Amniotic epithelial cell (primary cell): ENCODE measurements around the gene ACTR1B.
"Not testable (repeated sequence)": the region's sequence is repeated elsewhere in the genome, so short reads cannot be mapped to it uniquely, and the experiment has no call there.

ENCODE experiments used
- DNase-seq: peaks from one replicate; pipeline ENCODE4 v3.0.0-alpha.2; 2010; ENCODE audit warnings: low read depth

ACTR1B gene

GRCh38 chr2:97688062-97688827, 24.4 kb upstream of the ACTR1B start:
- DNase-seq: peak; percentile 24

- not testable (repeated sequence) for DNase-seq
These were observed 23.4 kb upstream of the ACTR1B start for GRCh38 chr2:97687235-97687634.

DNA sequence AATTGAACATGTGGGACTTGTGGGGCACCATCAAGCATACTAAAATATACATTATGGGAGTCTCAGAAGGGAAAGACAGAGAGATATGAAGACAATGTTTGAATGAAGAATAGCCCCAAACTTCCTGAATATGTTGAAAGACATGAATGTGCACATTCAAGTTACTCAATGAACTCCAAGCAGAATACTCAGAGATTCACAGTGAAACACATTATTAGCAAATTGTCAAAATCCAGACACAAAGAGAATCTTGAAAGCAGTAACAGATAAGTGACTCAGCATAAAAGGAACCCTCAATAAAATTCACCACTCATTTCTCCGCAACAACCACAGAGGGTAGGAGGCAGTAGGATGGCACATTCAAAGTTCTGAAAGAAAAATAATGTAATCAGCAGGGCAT, 14.5 kb upstream of the ACTR1B start:
- DNase-seq: peak; percentile 25

DNA sequence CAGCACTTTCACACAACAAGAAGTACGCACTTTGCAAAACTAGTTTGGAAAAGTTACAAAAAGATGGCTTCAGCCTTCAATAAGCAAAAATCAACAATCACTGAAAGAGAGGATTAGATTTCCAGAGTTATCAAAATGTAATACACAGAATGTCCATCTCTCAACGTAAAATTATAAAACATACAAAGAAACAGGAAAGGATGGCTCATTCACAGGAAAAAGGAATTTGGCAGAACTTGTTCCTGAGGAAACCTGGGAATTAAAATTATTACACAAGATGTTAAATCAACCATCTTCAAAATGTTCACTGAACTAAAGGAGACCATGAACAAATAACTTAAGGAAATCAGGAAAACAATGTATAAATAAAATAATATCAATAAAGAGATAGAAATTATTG, 13.6 kb upstream of the ACTR1B start:
- no peak for DNase-seq

DNA sequence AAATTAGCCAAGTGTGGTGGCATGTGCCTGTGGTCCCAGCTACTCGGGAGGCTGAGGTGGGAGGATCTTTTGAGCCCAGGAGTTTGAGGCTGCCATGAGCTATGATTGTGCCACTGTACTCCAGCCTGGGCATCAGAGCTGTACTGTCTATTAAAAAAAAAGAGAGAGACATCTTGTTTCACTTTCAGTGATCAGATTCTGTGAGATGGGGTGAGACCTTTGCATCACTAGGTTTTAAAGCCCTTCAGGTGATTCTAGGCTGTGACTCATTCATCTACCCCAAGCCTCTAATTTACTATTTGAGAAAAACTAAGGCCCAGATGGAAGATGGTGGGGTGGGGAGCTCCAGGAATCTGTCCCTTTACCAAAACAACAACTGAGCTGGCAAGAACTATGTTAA, 12.8 kb upstream of the ACTR1B start:
- no peak for DNase-seq

DNA sequence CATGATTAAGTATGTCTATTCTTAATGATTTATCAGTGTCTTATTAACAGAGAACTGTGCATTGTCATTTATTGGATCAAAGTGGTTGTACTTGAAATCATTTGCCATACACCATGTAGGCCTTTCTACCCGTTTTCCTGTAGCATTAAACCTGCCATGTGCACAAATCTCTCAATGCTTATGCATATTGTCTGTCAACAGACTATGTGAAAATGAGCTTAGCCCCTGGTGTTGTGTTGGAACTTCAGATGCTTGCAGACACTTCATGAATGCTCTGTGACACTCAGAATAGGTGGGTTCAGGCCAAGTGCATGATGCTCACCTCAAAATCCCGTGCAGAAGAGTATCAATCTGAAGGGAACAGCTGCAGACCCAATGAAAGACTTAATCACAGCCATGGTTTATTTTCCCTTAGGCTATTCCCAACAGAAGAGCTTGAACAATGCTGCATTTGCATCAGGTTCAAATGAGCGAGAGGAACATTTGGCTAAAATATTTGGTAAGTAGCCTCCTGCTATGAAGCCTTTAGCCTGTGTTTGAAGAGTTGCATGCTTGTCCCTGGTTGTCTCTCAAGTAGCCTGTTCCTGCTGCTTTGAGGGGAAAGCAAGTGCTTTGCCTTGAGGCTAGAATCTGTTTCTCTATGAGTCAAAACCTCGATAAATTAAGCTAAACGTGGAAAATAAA, 11.7 kb upstream of the ACTR1B start:
- DNase-seq: no peak

DNA sequence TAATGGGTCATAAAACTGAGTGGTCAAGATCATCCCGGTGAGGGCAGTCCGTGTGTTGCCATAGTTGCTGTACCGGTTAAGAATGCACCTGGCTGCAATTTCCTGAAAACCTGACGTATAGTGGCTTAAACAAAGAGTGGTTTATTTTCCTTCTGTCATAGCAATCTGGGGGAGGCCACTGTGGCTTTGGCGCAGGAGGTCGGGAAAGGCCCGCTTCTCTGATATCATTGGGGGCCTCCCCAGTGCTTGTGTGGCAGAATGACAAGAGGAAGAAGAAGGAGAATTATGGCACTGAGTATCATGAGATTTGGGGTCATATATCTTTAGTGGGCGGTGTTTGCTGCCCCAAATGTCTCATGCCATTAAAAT, 10.1 kb upstream of the ACTR1B start:
- DNase-seq: no peak

DNA sequence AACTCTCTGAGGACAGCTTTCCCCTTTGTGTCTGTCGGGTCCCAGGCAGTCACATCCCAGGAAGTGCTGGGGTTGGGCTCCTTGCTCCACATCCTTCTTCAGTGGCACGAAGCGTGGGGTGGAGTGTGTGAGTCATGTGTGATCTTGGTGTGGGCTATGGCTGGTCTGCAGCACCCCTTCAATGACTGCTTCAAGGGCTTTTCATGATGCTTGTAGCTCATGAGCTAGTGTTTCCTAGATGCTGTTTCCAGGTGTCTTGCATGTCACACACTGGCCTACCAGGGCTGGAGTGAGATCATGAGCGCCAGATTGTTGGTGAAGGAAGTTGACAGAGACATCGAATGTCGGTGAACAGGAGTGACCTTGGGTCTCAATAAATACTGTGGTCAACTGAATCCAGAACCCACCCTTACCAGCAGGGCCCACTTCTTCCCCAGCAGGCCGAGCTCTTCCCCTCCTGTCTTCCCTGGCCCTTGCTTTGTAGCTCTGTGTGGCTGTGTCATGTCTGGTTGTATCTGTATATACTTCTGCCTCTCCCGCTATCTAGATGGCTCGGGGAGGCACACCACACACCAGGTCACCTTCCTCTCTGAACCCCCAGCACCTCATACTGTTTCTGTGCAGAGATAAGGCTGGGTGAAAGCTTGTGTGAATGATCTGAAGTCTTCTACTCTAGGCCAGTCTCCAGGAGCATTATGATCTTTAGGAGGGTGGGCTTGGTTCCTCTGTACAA, 9.5 kb upstream of the ACTR1B start:
- no peak for DNase-seq

- not testable (repeated sequence) for DNase-seq
These were observed 8.8 kb upstream of the ACTR1B start for GRCh38 chr2:97672606-97673140.

DNA sequence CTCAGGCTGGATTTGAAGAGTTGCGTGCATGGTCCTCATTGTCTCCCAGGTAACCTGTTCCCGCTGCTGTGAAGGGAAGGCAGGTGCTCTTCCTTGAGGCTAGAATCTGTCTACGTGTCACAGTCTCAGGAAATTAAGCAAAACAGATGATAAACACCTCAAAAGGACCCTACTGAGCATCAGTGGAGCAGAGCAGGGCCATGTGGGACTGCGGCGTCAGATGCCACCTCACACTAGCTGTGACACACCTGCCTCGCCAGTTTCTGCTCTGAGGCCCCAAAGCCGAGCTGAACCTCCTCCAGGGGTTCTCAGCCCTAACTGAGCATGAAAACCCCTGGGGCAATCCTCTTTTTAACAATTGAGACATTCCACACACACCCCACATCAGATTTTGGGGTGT, 7.7 kb upstream of the ACTR1B start:
- no peak for DNase-seq

GRCh38 chr2:97670471-97670870, 6.6 kb upstream of the ACTR1B start:
- no peak for DNase-seq

GRCh38 chr2:97669448-97669847, 5.6 kb upstream of the ACTR1B start, which contains the start of gene C2orf92:
Gene C2orf92 (plus strand): TSS chr2:97669713. CDS start chr2:97669789, 76 bp downstream.
- no peak for DNase-seq

DNA sequence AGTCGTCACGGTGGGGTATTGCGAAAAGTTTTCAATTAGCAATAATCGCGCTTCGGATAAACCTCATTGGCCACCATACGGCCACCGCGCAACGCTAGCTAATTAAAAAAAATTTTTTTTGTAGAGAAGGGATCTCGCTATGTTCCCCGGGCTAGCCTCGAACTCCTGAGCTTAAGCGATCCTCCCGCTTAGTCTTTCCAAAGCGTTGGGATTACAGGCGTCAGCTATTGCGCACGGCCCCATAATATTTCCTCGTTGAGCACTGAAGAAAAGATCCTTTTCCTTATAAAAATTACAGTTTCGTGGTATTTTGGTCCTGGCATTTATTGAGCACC, 759 bp upstream of the ACTR1B start:
- no peak for DNase-seq

DNA sequence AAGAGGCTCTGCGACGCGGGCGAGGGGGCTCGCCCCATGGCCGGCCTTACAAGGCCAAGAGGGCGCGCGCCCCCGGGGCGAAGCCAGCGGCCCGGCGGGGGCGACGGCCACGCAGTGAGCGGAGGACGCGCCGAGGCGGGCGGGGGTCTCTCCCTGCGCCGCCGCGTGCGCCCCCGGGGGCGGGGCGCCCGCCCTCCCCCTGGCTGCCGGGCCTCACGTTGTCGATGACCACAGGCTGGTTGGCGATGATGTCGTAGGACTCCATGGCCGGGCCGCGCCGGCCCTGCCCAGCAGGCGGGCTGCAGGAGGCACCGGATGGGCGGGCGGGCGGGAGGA, 250 bp downstream of the ACTR1B start:
- DNase-seq: no peak

DNA sequence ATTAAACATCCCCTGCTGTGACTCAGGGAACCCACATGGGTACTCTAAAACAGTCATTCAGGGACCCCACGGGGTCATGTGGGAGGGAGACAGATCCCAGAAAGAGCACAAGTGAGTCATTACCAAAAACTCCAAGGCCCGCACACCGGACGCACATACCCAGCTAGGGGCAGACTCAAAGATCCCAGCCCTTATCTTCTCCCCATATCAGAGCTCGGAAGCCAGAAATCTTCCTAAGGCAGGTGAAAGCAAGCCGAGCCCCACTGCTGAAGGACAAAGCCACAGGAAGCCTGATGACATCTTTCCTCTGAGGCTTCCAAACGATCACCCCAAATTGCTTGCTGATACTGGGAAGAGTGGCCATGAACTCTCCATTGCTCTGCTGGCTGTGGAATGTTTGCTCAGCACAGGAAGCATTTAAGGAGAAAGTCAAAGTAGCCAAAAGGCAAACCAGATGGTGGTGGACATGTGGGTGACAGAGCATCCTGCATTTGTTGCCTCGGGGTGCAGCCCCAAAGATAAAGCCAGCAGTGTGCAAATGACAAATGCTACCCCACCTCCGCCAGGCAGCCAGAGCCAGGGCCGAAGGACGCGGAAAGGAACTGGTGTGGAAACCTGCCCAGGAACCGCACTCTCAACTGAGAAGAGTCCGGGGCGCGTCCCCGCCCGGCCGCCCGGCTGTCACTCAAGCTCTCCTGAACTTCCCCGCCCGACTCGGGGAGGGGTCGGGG, 784 bp downstream of the ACTR1B start:
- DNase-seq: peak; percentile 80

- DNase-seq: no peak
These were observed 1.4 kb downstream of the ACTR1B start for GRCh38 chr2:97662386-97662894.

DNA sequence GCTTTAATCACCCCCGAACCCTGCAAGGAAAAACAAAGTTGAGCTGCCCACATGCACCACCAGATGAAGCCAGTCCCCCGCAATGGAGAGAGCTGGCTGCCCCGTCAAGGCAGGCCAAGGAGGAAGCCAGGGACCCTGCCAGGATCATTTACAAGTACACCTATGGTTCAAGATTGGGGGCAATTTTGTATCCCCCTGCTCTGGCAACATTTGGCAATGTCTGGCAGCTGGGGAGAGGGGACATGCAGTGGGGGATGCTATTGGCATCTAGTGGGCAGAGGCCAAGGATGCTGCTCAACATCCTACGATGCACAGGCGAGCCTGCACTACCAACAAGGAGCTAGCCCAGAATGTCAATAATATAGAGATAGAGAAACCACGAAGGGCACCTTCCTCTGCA, 1.9 kb downstream of the ACTR1B start:
- DNase-seq: no peak

- DNase-seq: peak; percentile 26
These were observed 3.0 kb downstream of the ACTR1B start for GRCh38 chr2:97660775-97661389.

- DNase-seq: no peak
These were observed 3.6 kb downstream of the ACTR1B start for GRCh38 chr2:97660044-97660774.

DNA sequence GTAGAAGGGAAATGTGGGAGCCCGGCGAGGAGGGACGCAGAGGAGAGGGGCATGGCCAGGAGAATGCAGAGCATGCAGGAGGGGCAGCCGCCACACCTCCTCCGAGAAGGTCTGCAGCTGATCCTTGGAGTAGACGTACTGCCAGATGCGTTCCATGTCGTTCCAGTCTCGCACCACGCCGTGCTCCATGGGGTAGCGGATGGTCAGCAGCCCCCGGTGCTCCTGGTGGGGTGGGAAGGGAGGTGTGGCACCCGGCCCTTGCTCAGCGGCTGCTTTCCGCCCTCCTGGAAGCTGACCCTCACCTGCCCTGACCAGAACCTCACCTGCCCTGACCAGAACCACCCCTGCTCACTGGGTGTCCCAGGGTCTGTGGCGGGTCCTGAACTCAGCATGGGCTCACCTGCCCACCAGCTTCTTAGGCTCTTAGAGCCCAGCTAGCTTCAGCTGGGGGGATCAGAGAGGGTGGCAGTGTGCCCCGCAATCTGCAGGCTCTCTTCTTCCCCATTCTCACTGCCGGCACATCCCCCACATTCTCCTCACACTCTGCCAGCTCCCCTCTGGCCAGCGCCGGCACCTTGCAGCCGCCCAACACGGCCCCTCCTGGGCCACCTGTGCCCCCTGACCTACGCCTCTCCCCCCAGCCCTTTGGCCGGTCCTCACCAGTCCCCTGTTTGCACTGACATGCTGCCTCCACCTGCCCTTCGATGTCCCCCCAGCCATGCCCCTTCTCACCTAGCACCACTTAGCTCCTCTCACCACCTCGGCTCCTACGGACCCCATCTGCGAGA, 4.4 kb downstream of the ACTR1B start:
- no peak for DNase-seq
